Endothelial cell of umbilical vein (primary cell): ENCODE measurements around the gene NKX2-8. TPM values are rescaled to one million over a fixed set of nuclear protein-coding genes. Genes with fewer than 3 reads are reported as not detected.

Experiments
- BruUV-seq: library from RNA; stranded (reverse); fragments of 400-500 nt; replicated peaks from 2 replicates; lab custom pipeline; 2021; lab: Mats Ljungman, UMichigan
- CTCF ChIA-PET: fragments of 300-600, 350-600 bp; sonication (Branson Sonifier 250); formaldehyde crosslinking; loops from one replicate; lab custom pipeline; 2021; ENCODE audit warnings: antibody characterized with exemption, inconsistent platforms; lab: Charles Lee
- POLR2A ChIA-PET: fragments of 300-600, 350-600 bp; sonication (Branson Sonifier 250); formaldehyde crosslinking; loops from one replicate; lab custom pipeline; 2021; ENCODE audit warnings: antibody characterized with exemption, inconsistent platforms; lab: Charles Lee
- DNase-seq: peaks from one replicate; pipeline ENCODE4 v3.0.0-alpha.2; 2011; ENCODE audit warnings: low read depth, low spot score
- FAIRE-seq: peaks from 2 replicates; lab custom pipeline; 2011; peaks lifted over from hg19 to GRCh38; lab: Jason Lieb, UNC
- H2AFZ ChIP-seq: 2 replicates; pipeline ENCODE4 v1.6.0; 2012; ENCODE audit warnings: low read depth, low read length, control low read depth, inconsistent platforms
- H3K27ac ChIP-seq: 2 replicates; pipeline ENCODE4 v1.5.1; 2011; ENCODE audit warnings: low read depth, mild to moderate bottlenecking, control low read depth, low read length, moderate library complexity; ENCODE audit not compliant: insufficient read depth
- H3K27me3 ChIP-seq, 2 experiments: 2 replicates each; pipeline versions ENCODE4 v1.6.0 to v1.6.1; 2011; ENCODE audit warnings: low read length in 2 of 2, mixed read lengths in 1 of 2; ENCODE audit not compliant: control insufficient read depth in 2 of 2, insufficient read depth in 2 of 2
- H3K36me3 ChIP-seq, 2 experiments: 2 replicates in 1 of 2; 3 replicates in 1 of 2; pipeline ENCODE4 v1.5.1; 2011; ENCODE audit warnings: low read length in 2 of 2, mild to moderate bottlenecking in 1 of 2, moderate library complexity in 1 of 2; ENCODE audit not compliant: control insufficient read depth in 2 of 2, insufficient read depth in 2 of 2; ENCODE audit errors: extremely low read depth in 1 of 2
- H3K4me1 ChIP-seq: 3 replicates; pipeline ENCODE4 v1.5.1; 2011; ENCODE audit warnings: mild to moderate bottlenecking, low read length; ENCODE audit not compliant: control insufficient read depth, insufficient read depth; ENCODE audit errors: extremely low read depth
- H3K4me2 ChIP-seq: 2 replicates; pipeline ENCODE4 v1.6.1; 2011; ENCODE audit warnings: low read length, control low read depth, mixed read lengths; ENCODE audit not compliant: insufficient read depth
- H3K4me3 ChIP-seq, 3 experiments: fragments of 200-600 bp in 1 of 3; sonication (generic), shearing (Covaris generic) in 1 of 3; replicated peaks in 1 of 3; 2 replicates each; pipeline ENCODE4 v1.5.1; 2011 to 2016; ENCODE audit warnings: control low read depth in 3 of 3, low read length in 3 of 3, mild to moderate bottlenecking in 2 of 3, inconsistent platforms in 1 of 3, low read depth in 1 of 3, moderate library complexity in 1 of 3; ENCODE audit not compliant: insufficient read depth in 1 of 3
- H3K79me2 ChIP-seq: 2 replicates; pipeline ENCODE4 v1.6.0; 2012; ENCODE audit warnings: low read length, inconsistent platforms; ENCODE audit not compliant: control insufficient read depth, insufficient read depth
- H3K9ac ChIP-seq: replicated peaks from 2 replicates; pipeline ENCODE3; 2011; ENCODE audit warnings: low read length, control low read depth; ENCODE audit not compliant: insufficient read depth; ENCODE audit errors: extremely low read depth
- H3K9me1 ChIP-seq: replicated peaks from 3 replicates; pipeline ENCODE4 v1.6.0; 2011; ENCODE audit warnings: mild to moderate bottlenecking, low read length; ENCODE audit not compliant: control insufficient read depth, insufficient read depth; ENCODE audit errors: extremely low read depth
- H3K9me3 ChIP-seq: replicated peaks from 2 replicates; pipeline ENCODE4 v1.5.1; 2012; ENCODE audit warnings: low read length, inconsistent platforms; ENCODE audit not compliant: control insufficient read depth, insufficient read depth
- H4K20me1 ChIP-seq: replicated peaks from 2 replicates; pipeline ENCODE3; 2011; ENCODE audit warnings: mild to moderate bottlenecking, low read length; ENCODE audit not compliant: control insufficient read depth, insufficient read depth; ENCODE audit errors: extremely low read depth
- EZH2 ChIP-seq: IDR thresholded peaks from 2 replicates; pipeline ENCODE4 v1.6.1; 2012; ENCODE audit warnings: borderline replicate concordance, low read depth, mild to moderate bottlenecking, moderate library complexity, low read length, inconsistent platforms; ENCODE audit not compliant: severe bottlenecking
- FOS ChIP-seq: IDR thresholded peaks from 2 replicates; pipeline ENCODE4 v1.6.1; 2011; ENCODE audit warnings: mild to moderate bottlenecking, low read length, moderate library complexity, borderline replicate concordance; ENCODE audit not compliant: insufficient read depth
- GATA2 ChIP-seq: IDR thresholded peaks from 2 replicates; pipeline ENCODE4 v1.7.0; 2011; ENCODE audit warnings: low read depth, mild to moderate bottlenecking, moderate library complexity, mixed read lengths, low read length; ENCODE audit not compliant: insufficient read length, insufficient read depth
- JUN ChIP-seq: IDR thresholded peaks from 2 replicates; pipeline ENCODE4 v1.6.1; 2011; ENCODE audit warnings: borderline replicate concordance, low read depth; ENCODE audit not compliant: insufficient read length, insufficient read depth
- MYC ChIP-seq: IDR thresholded peaks from one replicate; pipeline ENCODE4 v1.6.1; 2011; ENCODE audit warnings: mild to moderate bottlenecking, low read depth, low read length
- POLR2A ChIP-seq: IDR thresholded peaks from 2 replicates; pipeline ENCODE4 v1.6.1; 2012; ENCODE audit warnings: low read depth, mild to moderate bottlenecking, control low read depth, low read length
- POLR2AphosphoS5 ChIP-seq: IDR thresholded peaks from 2 replicates; pipeline ENCODE4 v1.6.1; 2012; ENCODE audit warnings: low read depth, mild to moderate bottlenecking, control low read depth, low read length, moderate library complexity; ENCODE audit not compliant: insufficient read depth
- dilution Hi-C: fragments of 300-500 bp; cut with MboI; formaldehyde crosslinking; loops from one replicate; pipeline ENCODE4 v1.15.0; 2019; ENCODE audit warnings: low sequenced_read_pairs; ENCODE audit not compliant: extremely low pct_ligation_motif_present
- intact Hi-C: fragments of 100-400 bp; cut with micrococcal nuclease; formaldehyde crosslinking; loops from one replicate; pipeline ENCODE4 v1.10.0; 2022
- polyA plus RNA-seq, 4 experiments: library from polyadenylated mRNA; depleted of rRNA in 3 of 4; stranded (reverse) in 3 of 4; unstranded in 1 of 4; fragments of >200 nt; gene quantifications; 2 replicates each; pipeline versions ENCODE4 v1.2.1 to v1.2.3, GENCODE V29; 2011 to 2012; ENCODE audit warnings: missing spikeins in 1 of 4
- total RNA-seq: library from RNA; stranded (reverse); gene quantifications from 2 replicates; pipeline ENCODE4 v1.2.3, GENCODE V29; 2021
- TF ChIP-seq, protein P1 (sequence below): IDR thresholded peaks from 2 replicates; pipeline ENCODE4 v1.6.1; 2011; ENCODE audit not compliant: insufficient read depth, insufficient read length
- TF ChIP-seq, protein P2 (sequence below), 2 donors: IDR thresholded peaks; 1 replicate in 1 of 2; 2 replicates in 1 of 2; pipeline ENCODE4 v1.5.1; 2011; ENCODE audit warnings: low read length in 2 of 2, mild to moderate bottlenecking in 2 of 2, moderate library complexity in 2 of 2, control low read depth in 1 of 2, inconsistent platforms in 1 of 2, low read depth in 1 of 2; ENCODE audit not compliant: insufficient read depth in 1 of 2; ENCODE audit errors: extremely low read depth in 1 of 2

NKX2-8 gene
- total and polyA plus RNA-seq, 2 donors (not counting 3 experiments of a cell fraction or from before 2014, with no cell fraction given), result not detected

DNA sequence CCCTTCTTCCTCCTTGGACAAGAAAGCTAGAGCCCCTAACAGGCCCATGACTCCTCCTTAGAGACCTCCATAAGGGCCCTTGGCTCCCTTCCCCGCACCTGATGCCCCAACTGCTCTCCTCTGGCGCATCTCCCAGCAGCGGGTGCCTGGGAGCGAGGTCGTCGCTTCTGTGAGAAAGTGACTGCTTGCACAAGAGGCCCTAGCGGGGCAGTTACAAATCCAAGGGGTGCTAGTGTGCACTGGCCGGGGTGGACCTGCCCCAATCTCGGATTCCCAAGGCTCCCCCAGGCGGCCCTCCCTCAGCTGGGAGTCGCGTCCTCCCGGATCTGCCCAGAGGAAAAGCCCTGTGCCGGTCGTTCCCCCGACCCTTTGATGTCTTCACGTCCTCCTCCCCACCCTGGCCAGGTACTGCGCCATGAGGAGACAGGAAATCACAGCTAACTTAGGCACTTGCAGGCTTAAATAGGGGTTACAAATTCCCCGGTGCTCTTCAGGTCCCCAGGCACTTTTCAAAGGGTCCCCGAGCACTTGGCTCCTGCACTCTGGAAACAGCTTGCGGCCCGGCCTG lies 2.8 kb downstream of the NKX2-8 start:
- Histone ChIP-seq H3K27me3 (peaks cover 58 to 76% of the 10 kb centered on the region in 2 experiments), H2AFZ (no peak overlapping the region), H3K79me2 (no peaks in the 10 kb centered on the region), H3K4me2 (no peak overlapping the region), H3K27ac (no peak overlapping the region), H3K4me3 (no peak overlapping the region), H3K9me3 (no peaks in the 10 kb centered on the region), H3K9me1 (no peaks in the 10 kb centered on the region), H3K4me1 (peaks cover 5% of the 10 kb centered on the region), H3K9ac (no peak overlapping the region), H4K20me1 (no peaks in the 10 kb centered on the region), H3K36me3 (no peaks in the 10 kb centered on the region)
- no peak for TF ChIP-seq FOS
- TF ChIP-seq POLR2A, result no peak
- TF ChIP-seq, protein P1, sequence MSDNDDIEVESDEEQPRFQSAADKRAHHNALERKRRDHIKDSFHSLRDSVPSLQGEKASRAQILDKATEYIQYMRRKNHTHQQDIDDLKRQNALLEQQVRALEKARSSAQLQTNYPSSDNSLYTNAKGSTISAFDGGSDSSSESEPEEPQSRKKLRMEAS, result no peak
- no peak for TF ChIP-seq GATA2
- no peak for TF ChIP-seq JUN
- TF ChIP-seq POLR2AphosphoS5, result no peak
- TF ChIP-seq, protein P2, sequence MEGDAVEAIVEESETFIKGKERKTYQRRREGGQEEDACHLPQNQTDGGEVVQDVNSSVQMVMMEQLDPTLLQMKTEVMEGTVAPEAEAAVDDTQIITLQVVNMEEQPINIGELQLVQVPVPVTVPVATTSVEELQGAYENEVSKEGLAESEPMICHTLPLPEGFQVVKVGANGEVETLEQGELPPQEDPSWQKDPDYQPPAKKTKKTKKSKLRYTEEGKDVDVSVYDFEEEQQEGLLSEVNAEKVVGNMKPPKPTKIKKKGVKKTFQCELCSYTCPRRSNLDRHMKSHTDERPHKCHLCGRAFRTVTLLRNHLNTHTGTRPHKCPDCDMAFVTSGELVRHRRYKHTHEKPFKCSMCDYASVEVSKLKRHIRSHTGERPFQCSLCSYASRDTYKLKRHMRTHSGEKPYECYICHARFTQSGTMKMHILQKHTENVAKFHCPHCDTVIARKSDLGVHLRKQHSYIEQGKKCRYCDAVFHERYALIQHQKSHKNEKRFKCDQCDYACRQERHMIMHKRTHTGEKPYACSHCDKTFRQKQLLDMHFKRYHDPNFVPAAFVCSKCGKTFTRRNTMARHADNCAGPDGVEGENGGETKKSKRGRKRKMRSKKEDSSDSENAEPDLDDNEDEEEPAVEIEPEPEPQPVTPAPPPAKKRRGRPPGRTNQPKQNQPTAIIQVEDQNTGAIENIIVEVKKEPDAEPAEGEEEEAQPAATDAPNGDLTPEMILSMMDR (IDR thresholded peaks at IDR 0.05; ENCODE audit: extremely low read depth in 1 of 2, insufficient read depth in 1 of 2, low read depth in 1 of 2, low read length in 2 of 2), result no peak
- no peak for TF ChIP-seq EZH2
- TF ChIP-seq MYC, result no peak
- intact Hi-C loops (no loop called here), dilution Hi-C loops (no loop called here)
- ChIA-PET CTCF (interaction anchor here (1.0 kb wide), 1 partner anchor 26 kb away, joined by 3 read pairs; no protein-coding TSS in a partner anchor), POLR2A (no interaction called here)
- DNase-seq (no peak), FAIRE-seq (no peak)
- no TSS peak for BruUV-seq
